ENCODE results near the gene MTURN. TPM values are rescaled to one million over a fixed set of nuclear protein-coding genes. Genes with fewer than 3 reads are reported as not detected.

Gene MTURN
- total and polyA plus RNA-seq, 10 of the 15 experiments (the other 5 are each of a cell fraction or from before 2014, with no cell fraction given), result 0.52 to 5.0 (median 3.3) TPM

DNA sequence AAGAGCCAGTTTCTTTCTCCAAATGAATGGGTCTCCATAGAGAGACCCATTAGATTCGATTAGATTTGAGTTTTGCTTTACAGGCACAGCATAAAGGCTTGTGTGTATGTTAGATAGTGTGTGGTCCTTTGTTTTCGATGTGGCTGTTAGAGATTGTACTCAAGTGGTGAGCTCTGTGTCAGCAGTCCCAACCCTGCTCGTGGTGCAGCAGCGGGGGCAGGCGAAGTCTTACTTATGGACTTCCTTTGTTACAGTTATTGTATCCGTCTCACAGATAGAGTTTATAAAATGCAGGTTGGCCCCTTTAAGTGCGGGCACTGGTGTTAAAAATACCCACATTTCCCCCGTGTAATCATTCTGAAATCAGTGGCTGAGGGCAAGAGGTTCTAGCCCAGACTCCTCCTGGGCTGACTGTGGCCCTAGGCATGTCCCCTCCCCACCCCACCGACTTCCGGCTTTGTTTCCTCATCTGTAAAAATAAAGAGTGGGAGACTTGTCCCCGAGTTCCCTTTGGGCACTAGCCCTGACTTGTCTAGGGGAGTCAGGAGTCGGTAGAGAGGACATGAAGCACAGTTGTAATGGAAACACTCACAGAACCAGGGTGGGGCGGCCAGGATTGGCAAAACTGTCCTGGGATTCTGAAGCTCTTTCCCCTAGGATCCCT, 28.6 kb downstream of the MTURN start (continued):
- TF ChIP-seq ZBED1 (IDR thresholded peaks at IDR 0.05; ENCODE audit: borderline replicate concordance) (no peak), CHD1 (IDR thresholded peaks at IDR 0.05; ENCODE audit: low read depth, low read length) (no peak), SP1 (IDR thresholded peaks at IDR 0.05; ENCODE audit: low read depth, low read length) (no peak), MEF2A (IDR thresholded peaks at IDR 0.05; ENCODE audit: insufficient read depth, low read depth, low read length) (peak; percentile 54; the same call in 1 of the 2 replicates), HDGF (IDR thresholded peaks at IDR 0.05) (no peak), EGR1 (IDR thresholded peaks at IDR 0.05; ENCODE audit: borderline replicate concordance in 1 of 2, low read depth in 2 of 2, low read length in 2 of 2) (0 out of 3 replicates have a peak, but pooled peaks of 1 of the 2 experiments have one; percentile 23), NR2F1 (conservative IDR thresholded peaks at IDR 0.05) (peak; percentile 54), STAT3 (IDR thresholded peaks at IDR 0.05; ENCODE audit: low read depth, low read length) (no peak), MXI1 (IDR thresholded peaks at IDR 0.05; ENCODE audit: low read depth, low read length) (no peak), ZNF384 (IDR thresholded peaks at IDR 0.05; ENCODE audit: borderline replicate concordance, low read depth, low read length) (0 out of 2 replicates have a peak, but pooled peaks have one; percentile 6), NR2C1 (IDR thresholded peaks at IDR 0.05) (no peak), CBFB (IDR thresholded peaks at IDR 0.05; ENCODE audit: low read depth) (no peak), NBN (IDR thresholded peaks at IDR 0.05) (peak; percentile 22; the same call in 1 of the 2 replicates), MLLT1 (IDR thresholded peaks at IDR 0.05) (no peak), MAX (IDR thresholded peaks at IDR 0.05; ENCODE audit: low read depth, low read length) (no peak), ATF7 (IDR thresholded peaks at IDR 0.05; ENCODE audit: low read depth) (no peak), SIX5 (IDR thresholded peaks at IDR 0.05; ENCODE audit: low read depth, low read length, severe bottlenecking) (no peak), BCL3 (IDR thresholded peaks at IDR 0.05; ENCODE audit: borderline replicate concordance, insufficient read depth, low read depth, low read length, poor library complexity, severe bottlenecking) (no peak), KDM1A (IDR thresholded peaks at IDR 0.05; ENCODE audit: borderline replicate concordance) (no peak), PKNOX1 (IDR thresholded peaks at IDR 0.05) (no peak), WRNIP1 (IDR thresholded peaks at IDR 0.05; ENCODE audit: borderline replicate concordance, low read depth, low read length) (no peak)
- TF ChIP-seq, protein P1, sequence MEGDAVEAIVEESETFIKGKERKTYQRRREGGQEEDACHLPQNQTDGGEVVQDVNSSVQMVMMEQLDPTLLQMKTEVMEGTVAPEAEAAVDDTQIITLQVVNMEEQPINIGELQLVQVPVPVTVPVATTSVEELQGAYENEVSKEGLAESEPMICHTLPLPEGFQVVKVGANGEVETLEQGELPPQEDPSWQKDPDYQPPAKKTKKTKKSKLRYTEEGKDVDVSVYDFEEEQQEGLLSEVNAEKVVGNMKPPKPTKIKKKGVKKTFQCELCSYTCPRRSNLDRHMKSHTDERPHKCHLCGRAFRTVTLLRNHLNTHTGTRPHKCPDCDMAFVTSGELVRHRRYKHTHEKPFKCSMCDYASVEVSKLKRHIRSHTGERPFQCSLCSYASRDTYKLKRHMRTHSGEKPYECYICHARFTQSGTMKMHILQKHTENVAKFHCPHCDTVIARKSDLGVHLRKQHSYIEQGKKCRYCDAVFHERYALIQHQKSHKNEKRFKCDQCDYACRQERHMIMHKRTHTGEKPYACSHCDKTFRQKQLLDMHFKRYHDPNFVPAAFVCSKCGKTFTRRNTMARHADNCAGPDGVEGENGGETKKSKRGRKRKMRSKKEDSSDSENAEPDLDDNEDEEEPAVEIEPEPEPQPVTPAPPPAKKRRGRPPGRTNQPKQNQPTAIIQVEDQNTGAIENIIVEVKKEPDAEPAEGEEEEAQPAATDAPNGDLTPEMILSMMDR (IDR thresholded peaks at IDR 0.05 in 2 of 3, conservative IDR thresholded peaks at IDR 0.05 in 1 of 3; ENCODE audit: control insufficient read depth in 2 of 3, extremely low read depth in 1 of 3, insufficient read depth in 1 of 3, low read depth in 3 of 3, low read length in 3 of 3), result no peak
- TF ChIP-seq, protein P2, sequence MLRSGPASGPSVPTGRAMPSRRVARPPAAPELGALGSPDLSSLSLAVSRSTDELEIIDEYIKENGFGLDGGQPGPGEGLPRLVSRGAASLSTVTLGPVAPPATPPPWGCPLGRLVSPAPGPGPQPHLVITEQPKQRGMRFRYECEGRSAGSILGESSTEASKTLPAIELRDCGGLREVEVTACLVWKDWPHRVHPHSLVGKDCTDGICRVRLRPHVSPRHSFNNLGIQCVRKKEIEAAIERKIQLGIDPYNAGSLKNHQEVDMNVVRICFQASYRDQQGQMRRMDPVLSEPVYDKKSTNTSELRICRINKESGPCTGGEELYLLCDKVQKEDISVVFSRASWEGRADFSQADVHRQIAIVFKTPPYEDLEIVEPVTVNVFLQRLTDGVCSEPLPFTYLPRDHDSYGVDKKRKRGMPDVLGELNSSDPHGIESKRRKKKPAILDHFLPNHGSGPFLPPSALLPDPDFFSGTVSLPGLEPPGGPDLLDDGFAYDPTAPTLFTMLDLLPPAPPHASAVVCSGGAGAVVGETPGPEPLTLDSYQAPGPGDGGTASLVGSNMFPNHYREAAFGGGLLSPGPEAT (IDR thresholded peaks at IDR 0.05; ENCODE audit: low read depth), result no peak

All from GM12878 (cell line).